Ascending aorta (tissue), 2 donors: ENCODE results near the gene ABHD14A. TPM values are rescaled to one million over a fixed set of nuclear protein-coding genes. Genes with fewer than 3 reads are reported as not detected.

Experiments used
- DNase-seq, 2 donors: peaks; one replicate each; pipeline ENCODE4 v3.0.0-alpha.2; 2019; ENCODE audit warnings: low spot score in 2 of 2
- H3K27ac ChIP-seq, 2 donors: fragments of 200-600 bp; sonication (generic); one replicate each; pipeline ENCODE4 v1.5.1; 2016 to 2017; ENCODE audit warnings: mild to moderate bottlenecking in 1 of 2
- H3K27me3 ChIP-seq: fragments of 200-600 bp; sonication (generic); one replicate; pipeline ENCODE4 v1.5.1; 2017
- H3K36me3 ChIP-seq, 2 donors: fragments of 200-600 bp; sonication (generic); one replicate each; pipeline ENCODE4 v1.5.1; 2016
- H3K4me1 ChIP-seq, 2 donors: fragments of 200-600 bp; sonication (generic); one replicate each; pipeline ENCODE4 v1.5.1; 2016 to 2017; ENCODE audit warnings: mild to moderate bottlenecking in 1 of 2
- H3K4me3 ChIP-seq, 2 donors: fragments of 200-600 bp; sonication (generic); one replicate each; pipeline ENCODE4 v1.5.1; 2016 to 2017; ENCODE audit warnings: mild to moderate bottlenecking in 1 of 2
- H3K9me3 ChIP-seq, 2 donors: fragments of 200-600 bp; sonication (generic); one replicate each; pipeline ENCODE4 v1.5.1; 2016
- intact Hi-C: fragments of 100-400 bp; cut with DNase I; formaldehyde crosslinking; loops from one replicate; pipeline ENCODE4 v1.15.1; 2023
- total RNA-seq: library from RNA; depleted of rRNA; stranded (reverse); fragments of >200 nt; gene quantifications from one replicate; pipeline ENCODE4 v1.1.0, GENCODE V29; 2016
- TF ChIP-seq, protein P1 (sequence below), 3 experiments: fragments of 200-600 bp in 2 of 3; fragments of 450-650 bp in 1 of 3; sonication (generic) in 2 of 3; IDR thresholded peaks; one replicate each; pipeline ENCODE4 v1.5.1; 2016 to 2019; ENCODE audit warnings: antibody characterized with exemption in 3 of 3, mild to moderate bottlenecking in 1 of 3, moderate library complexity in 1 of 3

Gene ABHD14A
- total RNA-seq, 1 donor from 2014 or later = 37.4 TPM

DNA sequence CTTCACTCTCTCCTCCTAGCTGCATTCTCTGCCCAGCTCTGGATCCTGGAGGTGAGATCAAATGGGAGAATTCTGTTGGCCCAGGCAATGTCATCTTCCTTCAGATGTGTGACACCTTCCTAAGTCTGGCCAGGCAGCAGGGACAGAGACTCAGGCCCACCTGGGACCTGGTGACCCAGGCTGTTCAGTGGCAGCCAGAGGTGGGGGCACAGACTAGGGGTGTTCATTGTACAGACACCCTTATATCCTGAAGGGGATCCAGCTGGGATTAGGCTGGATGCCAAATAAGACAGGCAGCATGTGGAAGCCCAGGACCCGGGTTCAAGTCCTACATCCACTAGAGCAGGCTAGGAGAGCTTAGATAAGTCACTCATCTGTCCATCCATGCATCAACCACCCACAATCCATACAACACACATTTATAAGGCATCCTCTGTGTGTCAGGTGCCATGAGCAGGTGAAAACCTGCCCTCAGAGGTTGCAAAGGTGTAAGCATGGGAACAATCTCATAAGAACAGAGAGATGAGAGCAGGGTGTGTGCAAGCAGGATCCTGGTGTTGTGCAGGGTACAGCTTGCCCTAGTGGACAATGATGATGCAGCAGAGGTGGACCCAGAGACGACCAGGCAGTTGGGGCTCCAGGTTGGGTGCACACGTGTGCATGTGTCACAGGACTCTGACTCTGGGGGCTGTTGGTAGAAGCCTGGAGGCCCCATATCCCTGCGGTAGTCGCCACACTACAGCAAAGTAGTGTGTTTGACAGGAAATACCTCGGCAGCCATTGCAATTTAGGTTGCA, 39.1 kb downstream of the ABHD14A start:
- TF ChIP-seq, protein P1, sequence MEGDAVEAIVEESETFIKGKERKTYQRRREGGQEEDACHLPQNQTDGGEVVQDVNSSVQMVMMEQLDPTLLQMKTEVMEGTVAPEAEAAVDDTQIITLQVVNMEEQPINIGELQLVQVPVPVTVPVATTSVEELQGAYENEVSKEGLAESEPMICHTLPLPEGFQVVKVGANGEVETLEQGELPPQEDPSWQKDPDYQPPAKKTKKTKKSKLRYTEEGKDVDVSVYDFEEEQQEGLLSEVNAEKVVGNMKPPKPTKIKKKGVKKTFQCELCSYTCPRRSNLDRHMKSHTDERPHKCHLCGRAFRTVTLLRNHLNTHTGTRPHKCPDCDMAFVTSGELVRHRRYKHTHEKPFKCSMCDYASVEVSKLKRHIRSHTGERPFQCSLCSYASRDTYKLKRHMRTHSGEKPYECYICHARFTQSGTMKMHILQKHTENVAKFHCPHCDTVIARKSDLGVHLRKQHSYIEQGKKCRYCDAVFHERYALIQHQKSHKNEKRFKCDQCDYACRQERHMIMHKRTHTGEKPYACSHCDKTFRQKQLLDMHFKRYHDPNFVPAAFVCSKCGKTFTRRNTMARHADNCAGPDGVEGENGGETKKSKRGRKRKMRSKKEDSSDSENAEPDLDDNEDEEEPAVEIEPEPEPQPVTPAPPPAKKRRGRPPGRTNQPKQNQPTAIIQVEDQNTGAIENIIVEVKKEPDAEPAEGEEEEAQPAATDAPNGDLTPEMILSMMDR (IDR thresholded peaks at IDR 0.05) = no peak
- DNase-seq = no peak

DNA sequence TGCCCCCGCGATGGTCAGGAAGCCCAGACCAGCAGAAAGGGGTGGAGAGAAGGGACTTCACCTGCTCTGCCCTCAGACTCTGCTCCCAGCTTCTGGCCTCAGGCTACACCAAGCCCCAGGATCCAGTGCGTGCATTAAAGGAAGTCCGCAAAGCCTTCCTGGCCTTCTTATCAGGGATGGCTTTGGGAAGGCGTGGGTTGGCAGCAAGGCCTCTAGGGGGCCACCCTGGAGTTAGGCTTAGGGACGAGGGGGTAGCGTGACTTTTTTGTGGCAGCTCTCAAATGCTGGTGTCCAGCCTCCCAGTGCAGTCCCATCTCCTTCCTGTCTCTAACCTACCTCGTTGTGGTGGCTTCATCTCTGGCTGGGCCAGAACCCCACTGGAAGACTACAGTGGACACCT, 39.7 kb downstream of the ABHD14A start:
- no peaks in the 10 kb centered on the region for H3K9me3 ChIP-seq
- no peak overlapping the region for H3K27ac ChIP-seq
- DNase-seq = no peak
- no peaks in the 10 kb centered on the region for H3K27me3 ChIP-seq
- intact Hi-C loops = no loop called here
- peaks cover 5 to 34% of the 10 kb centered on the region in 2 donors for H3K4me1 ChIP-seq
- no peak overlapping the region for H3K4me3 ChIP-seq
- no peaks in the 10 kb centered on the region for H3K36me3 ChIP-seq
- TF ChIP-seq, protein P1 (IDR thresholded peaks at IDR 0.05) = peak in 1 of 3 experiments; percentile 15

More for the DNA sequence above, 39.1 kb downstream of the ABHD14A start:
- H3K4me1 ChIP-seq = peaks cover 0 to 29% of the 10 kb centered on the region in 2 donors
- intact Hi-C loops = no loop called here
- H3K36me3 ChIP-seq = no peaks in the 10 kb centered on the region
- no peak overlapping the region for H3K27ac ChIP-seq
- H3K4me3 ChIP-seq = no peak overlapping the region
- no peaks in the 10 kb centered on the region for H3K27me3 ChIP-seq
- H3K9me3 ChIP-seq = no peaks in the 10 kb centered on the region

DNA sequence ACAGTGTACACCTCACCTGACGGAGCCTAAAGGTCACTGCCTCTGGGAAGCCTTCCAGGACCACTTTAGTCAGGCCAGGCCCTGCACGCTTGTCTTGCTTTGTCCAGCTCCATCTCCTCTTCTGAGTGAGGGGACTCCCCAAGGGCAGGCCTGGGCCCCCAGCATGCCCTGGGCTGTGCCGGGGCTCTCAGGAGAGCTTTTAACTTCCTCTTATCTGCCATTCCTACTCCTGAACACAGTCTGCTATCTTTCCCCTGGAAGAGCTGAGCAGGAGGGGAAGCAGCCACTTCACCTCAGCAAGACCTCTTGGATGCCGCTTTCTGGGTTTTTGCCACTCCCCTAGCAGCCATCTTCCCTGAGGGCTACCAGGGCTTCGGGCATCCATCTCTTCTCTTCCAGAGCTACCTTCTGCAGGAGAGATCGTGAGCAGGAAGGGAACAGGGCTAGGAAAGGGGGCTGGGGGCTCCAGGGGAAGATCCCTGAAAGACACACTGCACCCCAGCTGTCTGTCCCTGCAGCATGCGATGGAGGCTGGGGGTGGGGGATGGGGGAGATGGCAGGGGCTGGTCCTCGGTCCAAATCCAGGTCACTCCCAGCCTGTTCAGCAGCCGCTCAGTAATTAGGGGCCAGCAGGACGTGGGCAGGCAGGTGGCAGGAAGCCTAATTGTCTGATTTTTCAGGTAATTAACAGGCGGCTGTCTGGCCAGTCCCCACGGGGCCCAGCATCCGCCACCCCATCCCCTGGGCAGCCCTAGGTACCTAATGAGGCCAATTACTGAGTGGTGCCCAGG, 40.8 kb downstream of the ABHD14A start:
- H3K4me3 ChIP-seq = no peak overlapping the region
- no peaks in the 10 kb centered on the region for H3K27me3 ChIP-seq
- no peaks in the 10 kb centered on the region for H3K9me3 ChIP-seq
- TF ChIP-seq, protein P1 (IDR thresholded peaks at IDR 0.05) = no peak
- intact Hi-C loops = no loop called here
- peak overlapping the region in 1 of 2 donors; percentile 96 for H3K27ac ChIP-seq
- H3K36me3 ChIP-seq = no peaks in the 10 kb centered on the region
- H3K4me1 ChIP-seq = peaks cover 12 to 43% of the 10 kb centered on the region in 2 donors
- no peak for DNase-seq

DNA sequence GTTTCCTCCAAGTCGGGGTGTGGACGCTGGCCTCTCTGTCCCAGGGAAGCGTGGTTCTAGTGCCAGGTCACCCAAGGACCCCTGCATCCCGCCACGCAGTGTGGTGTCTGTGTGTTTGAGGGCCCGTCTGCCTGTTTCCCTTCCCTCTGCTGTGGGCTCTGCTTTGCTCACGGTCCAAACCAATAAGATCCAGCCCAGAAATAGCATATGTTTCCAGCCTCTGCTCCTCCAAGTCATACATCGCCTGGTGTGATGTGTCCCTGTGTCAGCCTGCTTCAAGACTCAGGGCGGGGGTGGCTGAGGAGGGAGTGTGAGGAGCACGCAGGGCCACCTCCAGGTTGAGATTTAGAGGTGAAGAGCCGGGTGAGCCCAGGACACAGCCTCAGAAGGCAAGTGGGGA, 42.7 kb downstream of the ABHD14A start:
- TF ChIP-seq, protein P1 (IDR thresholded peaks at IDR 0.05) = no peak
- Histone ChIP-seq H3K27ac (peak overlapping the region; percentile 91 to 96), H3K36me3 (no peaks in the 10 kb centered on the region), H3K27me3 (no peaks in the 10 kb centered on the region), H3K4me1 (peaks cover 28 to 62% of the 10 kb centered on the region in 2 donors), H3K4me3 (no peak overlapping the region), H3K9me3 (no peaks in the 10 kb centered on the region)
- DNase-seq = no peak
- intact Hi-C loops = no loop called here

DNA sequence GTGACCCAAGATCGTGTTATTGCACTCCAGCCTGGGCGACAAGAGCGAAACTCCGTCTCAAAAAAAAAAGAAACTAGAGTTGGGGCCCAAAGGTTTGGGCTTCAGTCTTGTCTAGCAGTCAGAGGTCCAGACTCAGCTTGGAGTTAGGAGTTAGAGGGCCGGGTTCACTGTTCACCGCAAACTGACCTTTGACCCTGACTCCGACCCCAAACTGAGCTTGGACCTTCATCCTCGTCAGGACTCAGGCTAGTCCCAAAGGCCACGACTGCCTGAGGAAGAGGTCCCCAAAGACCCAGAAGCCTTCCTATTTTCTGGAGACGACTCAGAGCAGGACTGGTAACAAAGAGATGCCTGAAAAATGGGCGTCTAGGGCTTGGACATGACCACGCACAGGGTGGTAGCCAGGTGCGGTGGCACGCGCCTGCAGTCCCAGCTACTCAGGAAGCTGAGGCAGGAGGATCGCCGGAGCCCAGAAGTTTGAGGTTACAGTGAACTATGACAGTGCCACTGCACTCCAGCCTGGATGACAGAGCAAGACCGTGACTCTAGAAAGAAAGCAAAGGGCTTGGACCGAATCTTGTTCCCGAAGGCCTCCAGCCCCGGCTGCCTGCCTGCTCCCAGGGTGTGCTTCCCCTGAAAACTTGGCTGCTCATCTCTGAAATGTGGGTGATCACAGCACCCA, 43.6 kb downstream of the ABHD14A start:
- DNase-seq = no peak
- TF ChIP-seq, protein P1 (IDR thresholded peaks at IDR 0.05) = no peak
- intact Hi-C loops = loop anchor here (2.0 kb wide), 1 partner anchor 72 kb away; no protein-coding TSS in a partner anchor
- Histone ChIP-seq H3K4me1 (peaks cover 34 to 70% of the 10 kb centered on the region in 2 donors), H3K27me3 (no peaks in the 10 kb centered on the region), H3K9me3 (no peaks in the 10 kb centered on the region), H3K36me3 (no peaks in the 10 kb centered on the region), H3K4me3 (no peak overlapping the region), H3K27ac (peak overlapping the region; percentile 91 to 96)
